Chondrocyte (in vitro differentiated cells): ENCODE results near the gene SLC35F4. TPM values are rescaled to one million over a fixed set of nuclear protein-coding genes. Genes with fewer than 3 reads are reported as not detected.

Experiments used
- DNase-seq: peaks from one replicate; pipeline ENCODE4 v3.0.0; 2021; ENCODE audit warnings: mixed read lengths, low spot score
- H3K27ac Mint-ChIP-seq: one replicate; pipeline ENCODE4 v1.8.0; 2021; ENCODE audit warnings: mild to moderate bottlenecking, moderate library complexity, mixed read lengths; ENCODE audit not compliant: unreplicated experiment
- H3K27me3 Mint-ChIP-seq: 2 replicates; pipeline ENCODE4 v1.8.0; 2021; ENCODE audit warnings: low read depth, mixed read lengths
- H3K36me3 Mint-ChIP-seq: 2 replicates; pipeline ENCODE4 v1.8.0; 2021; ENCODE audit warnings: low read depth, mixed read lengths
- H3K4me1 Mint-ChIP-seq: 2 replicates; pipeline ENCODE4 v1.8.0; 2021; ENCODE audit warnings: low read depth, mild to moderate bottlenecking, mixed read lengths
- H3K4me3 Mint-ChIP-seq: one replicate; pipeline ENCODE4 v1.8.0; 2021; ENCODE audit warnings: mild to moderate bottlenecking, moderate library complexity, mixed read lengths; ENCODE audit not compliant: unreplicated experiment
- H3K9me3 Mint-ChIP-seq: 2 replicates; pipeline ENCODE4 v1.8.0; 2021; ENCODE audit warnings: low read depth, mixed read lengths
- total RNA-seq: library from RNA; stranded (reverse); gene quantifications from 3 replicates; pipeline ENCODE4 v1.2.1, GENCODE V29; 2021
- TF ChIP-seq, protein P1 (sequence below): fragments of 200-600 bp; sonication (generic); IDR thresholded peaks from 2 replicates; pipeline ENCODE4 v1.5.0; 2021; ENCODE audit warnings: antibody characterized with exemption, mild to moderate bottlenecking, moderate library complexity

Gene SLC35F4
- total RNA-seq, 1 donor from 2014 or later, result not detected

DNA sequence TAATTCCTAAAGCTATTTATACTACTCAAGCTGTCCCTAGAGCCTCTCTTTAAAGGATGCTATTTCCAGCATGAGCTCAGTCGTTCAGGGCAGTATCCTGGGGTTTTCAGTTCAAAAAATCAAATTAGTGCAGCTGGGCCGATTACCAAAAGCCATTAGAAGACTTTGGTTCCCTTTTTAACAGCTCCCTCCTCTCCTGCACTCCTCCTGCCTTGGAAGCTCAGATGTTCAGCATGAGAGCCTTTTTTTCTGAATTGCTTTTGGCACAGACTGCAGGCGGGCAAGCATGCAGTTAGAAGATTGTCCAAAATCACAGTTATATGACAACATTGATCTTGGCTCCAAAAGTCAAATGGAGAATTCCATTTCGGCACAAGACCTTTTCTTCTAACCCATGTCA, 179.6 kb downstream of the SLC35F4 start:
- H3K27me3 Mint-ChIP-seq, result peaks cover 8% of the 10 kb centered on the region
- no peak overlapping the region for H3K27ac Mint-ChIP-seq
- TF ChIP-seq, protein P1, sequence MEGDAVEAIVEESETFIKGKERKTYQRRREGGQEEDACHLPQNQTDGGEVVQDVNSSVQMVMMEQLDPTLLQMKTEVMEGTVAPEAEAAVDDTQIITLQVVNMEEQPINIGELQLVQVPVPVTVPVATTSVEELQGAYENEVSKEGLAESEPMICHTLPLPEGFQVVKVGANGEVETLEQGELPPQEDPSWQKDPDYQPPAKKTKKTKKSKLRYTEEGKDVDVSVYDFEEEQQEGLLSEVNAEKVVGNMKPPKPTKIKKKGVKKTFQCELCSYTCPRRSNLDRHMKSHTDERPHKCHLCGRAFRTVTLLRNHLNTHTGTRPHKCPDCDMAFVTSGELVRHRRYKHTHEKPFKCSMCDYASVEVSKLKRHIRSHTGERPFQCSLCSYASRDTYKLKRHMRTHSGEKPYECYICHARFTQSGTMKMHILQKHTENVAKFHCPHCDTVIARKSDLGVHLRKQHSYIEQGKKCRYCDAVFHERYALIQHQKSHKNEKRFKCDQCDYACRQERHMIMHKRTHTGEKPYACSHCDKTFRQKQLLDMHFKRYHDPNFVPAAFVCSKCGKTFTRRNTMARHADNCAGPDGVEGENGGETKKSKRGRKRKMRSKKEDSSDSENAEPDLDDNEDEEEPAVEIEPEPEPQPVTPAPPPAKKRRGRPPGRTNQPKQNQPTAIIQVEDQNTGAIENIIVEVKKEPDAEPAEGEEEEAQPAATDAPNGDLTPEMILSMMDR, result no peak

GRCh38 chr14:57671021-57671420, 194.9 kb downstream of the SLC35F4 start:
- Mint-ChIP-seq H3K27ac (no peak overlapping the region), H3K4me1 (no peaks in the 10 kb centered on the region), H3K4me3 (no peak overlapping the region), H3K9me3 (peaks cover 5% of the 10 kb centered on the region), H3K27me3 (peaks cover 3% of the 10 kb centered on the region), H3K36me3 (no peaks in the 10 kb centered on the region)
- TF ChIP-seq, protein P1, result no peak
- DNase-seq, result no peak

More for the DNA sequence above, 179.6 kb downstream of the SLC35F4 start:
- Mint-ChIP-seq H3K36me3 (no peaks in the 10 kb centered on the region), H3K4me1 (no peaks in the 10 kb centered on the region), H3K4me3 (no peak overlapping the region), H3K9me3 (no peaks in the 10 kb centered on the region)
- DNase-seq, result no peak

GRCh38 chr14:57660208-57660607, 205.7 kb downstream of the SLC35F4 start:
- DNase-seq, result no peak
- Mint-ChIP-seq H3K27ac (no peak overlapping the region), H3K4me1 (no peaks in the 10 kb centered on the region), H3K4me3 (no peak overlapping the region), H3K36me3 (no peaks in the 10 kb centered on the region), H3K27me3 (peaks cover 3% of the 10 kb centered on the region), H3K9me3 (peaks cover 10% of the 10 kb centered on the region)
- TF ChIP-seq, protein P1, result no peak

- H3K4me3 Mint-ChIP-seq, result no peak overlapping the region
- no peak overlapping the region for H3K27ac Mint-ChIP-seq
- peaks cover 10% of the 10 kb centered on the region for H3K9me3 Mint-ChIP-seq
- H3K27me3 Mint-ChIP-seq, result peaks cover 3% of the 10 kb centered on the region
- DNase-seq, result no peak
- H3K36me3 Mint-ChIP-seq, result no peaks in the 10 kb centered on the region
- TF ChIP-seq, protein P1, result no peak
- H3K4me1 Mint-ChIP-seq, result no peaks in the 10 kb centered on the region
These were observed 206.8 kb downstream of the SLC35F4 start for GRCh38 chr14:57659052-57659451.

GRCh38 chr14:57657487-57657886, 208.4 kb downstream of the SLC35F4 start:
- Mint-ChIP-seq H3K27me3 (peaks cover 3% of the 10 kb centered on the region), H3K4me1 (no peaks in the 10 kb centered on the region), H3K27ac (no peak overlapping the region), H3K36me3 (no peaks in the 10 kb centered on the region), H3K9me3 (peaks cover 5% of the 10 kb centered on the region), H3K4me3 (no peak overlapping the region)
- TF ChIP-seq, protein P1, result no peak
- DNase-seq, result no peak
